ENCODE data around the gene TMTC4. TPM values are rescaled to one million over a fixed set of nuclear protein-coding genes. Genes with fewer than 3 reads are reported as not detected.

The TMTC4 gene
- total RNA-seq, 3 donors from 2014 or later = 16.6 to 28.2 (median 16.8) TPM

GRCh38 chr13:100594255-100594654, 80.3 kb downstream of the TMTC4 start:
- Histone ChIP-seq H3K27ac (no peak overlapping the region), H3K27me3 (no peaks in the 10 kb centered on the region), H3K36me3 (no peaks in the 10 kb centered on the region), H3K4me1 (no peaks in the 10 kb centered on the region), H3K4me3 (no peak overlapping the region), H3K9me3 (no peaks in the 10 kb centered on the region)
- intact Hi-C loops (cut with DNase I; ENCODE audit: low total_unique reads) = no loop called here
- no peak for DNase-seq (ENCODE audit: low spot score in 2 of 2)
- TF ChIP-seq POLR2A (IDR thresholded peaks at IDR 0.05) (no peak), CTCF (IDR thresholded peaks at IDR 0.05) (no peak), POLR2AphosphoS5 (IDR thresholded peaks at IDR 0.05) (no peak)

- H3K27ac ChIP-seq = no peak overlapping the region
- peak overlapping the region in 2 of 3 donors; percentile 75 to 88 for H3K4me3 ChIP-seq
- H3K27me3 ChIP-seq = no peaks in the 10 kb centered on the region
- TF ChIP-seq POLR2AphosphoS5 (IDR thresholded peaks at IDR 0.05) = no peak
- intact Hi-C loops (cut with DNase I; ENCODE audit: low total_unique reads) = no loop called here
- no peaks in the 10 kb centered on the region for H3K4me1 ChIP-seq
- no peak for DNase-seq (ENCODE audit: low spot score in 2 of 2)
- no peaks in the 10 kb centered on the region for H3K9me3 ChIP-seq
- no peaks in the 10 kb centered on the region for H3K36me3 ChIP-seq
Measured at GRCh38 chr13:100589178-100589725, 85.3 kb downstream of the TMTC4 start.

DNA sequence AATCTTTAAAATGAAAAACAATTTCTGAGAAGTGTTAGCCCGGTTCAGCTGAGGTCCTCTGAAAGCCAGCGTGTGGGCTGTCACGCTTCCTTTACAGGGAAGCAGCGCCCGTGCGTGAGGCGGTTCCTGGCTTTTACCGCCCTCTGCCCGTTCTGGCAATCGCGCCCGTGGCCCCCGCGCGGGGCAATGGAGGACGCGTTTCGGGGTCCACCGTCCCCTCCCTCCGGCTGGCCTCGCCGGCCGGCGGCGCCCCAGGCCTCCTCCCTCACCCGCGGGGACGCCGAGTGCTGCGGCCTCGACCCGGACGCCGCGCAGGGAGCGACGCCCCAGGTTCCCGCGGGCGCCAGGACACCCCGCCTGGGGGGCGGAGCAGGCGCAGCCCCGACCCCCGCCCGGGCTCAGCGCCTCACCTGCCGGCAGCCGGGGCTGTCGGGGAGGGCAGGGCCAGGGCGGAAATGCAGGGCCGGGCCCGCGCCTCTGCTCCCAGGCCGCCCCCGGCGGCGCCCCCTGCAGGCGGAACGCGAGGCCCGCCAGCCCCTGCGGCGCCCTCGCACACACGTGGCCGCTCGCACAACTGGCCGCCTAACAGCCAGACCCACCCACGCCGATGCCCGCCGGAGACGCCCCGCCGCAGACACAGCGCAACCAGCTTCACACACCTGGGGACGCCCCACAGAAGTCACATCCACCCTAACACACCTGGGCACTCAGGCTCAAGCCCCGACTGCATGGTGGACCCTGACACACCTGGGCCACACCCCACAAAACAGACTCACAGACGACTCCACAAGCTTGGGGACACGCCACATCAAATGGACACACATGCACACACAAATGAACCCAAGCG, 86.0 kb downstream of the TMTC4 start, which contains the start of gene GGACT:
GGACT (minus strand) TSS at position 459 of the 847 bp plus-strand sequence. CDS start 56,198 bp downstream, outside the sequence.
- Histone ChIP-seq H3K4me3 (peak within 1 kb of the TSS; percentile 57 to 88 (median 75)), H3K9me3 (no peaks in the 10 kb centered on the region), H3K27me3 (no peaks in the 10 kb centered on the region), H3K27ac (peak within 1 kb of the TSS; percentile 67 to 78), H3K36me3 (no peaks in the 10 kb centered on the region), H3K4me1 (no peaks in the 10 kb centered on the region)
- intact Hi-C loops (cut with DNase I; ENCODE audit: low total_unique reads) = no loop called here
- TF ChIP-seq POLR2AphosphoS5 (IDR thresholded peaks at IDR 0.05) (no peak), CTCF (IDR thresholded peaks at IDR 0.05) (peak in 1 of 3 donors; percentile 69), POLR2A (IDR thresholded peaks at IDR 0.05) (no peak)
- peak; percentile 21 to 66 for DNase-seq (ENCODE audit: low spot score in 2 of 2)

DNA sequence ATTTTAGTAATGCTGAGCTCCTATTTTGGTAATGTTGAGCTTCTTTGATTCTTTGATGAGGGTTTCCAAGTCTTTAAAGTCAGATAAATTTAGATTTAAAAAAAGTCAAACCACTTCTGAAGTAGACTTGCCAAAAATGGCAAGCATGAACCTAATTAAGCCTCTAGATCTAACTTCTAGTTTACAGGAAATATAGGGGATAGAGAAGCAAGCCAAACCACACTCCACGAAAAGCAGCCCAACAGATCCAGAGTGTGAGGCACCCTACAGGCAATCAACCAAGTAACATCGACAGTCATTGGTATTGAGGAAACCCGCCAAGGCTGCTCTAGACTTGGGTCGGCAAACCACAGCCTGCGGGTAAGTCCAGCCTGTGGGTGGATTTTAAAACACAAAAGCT, 89.7 kb downstream of the TMTC4 start:
- intact Hi-C loops (cut with DNase I; ENCODE audit: low total_unique reads) = no loop called here
- no peak for DNase-seq (ENCODE audit: low spot score in 2 of 2)
- no peak overlapping the region for H3K27ac ChIP-seq
- H3K36me3 ChIP-seq = no peaks in the 10 kb centered on the region
- no peak overlapping the region for H3K4me3 ChIP-seq
- TF ChIP-seq CTCF (IDR thresholded peaks at IDR 0.05) = no peak
- no peaks in the 10 kb centered on the region for H3K27me3 ChIP-seq
- no peaks in the 10 kb centered on the region for H3K9me3 ChIP-seq
- H3K4me1 ChIP-seq = no peaks in the 10 kb centered on the region

- no peaks in the 10 kb centered on the region for H3K9me3 ChIP-seq
- no peaks in the 10 kb centered on the region for H3K36me3 ChIP-seq
- H3K4me1 ChIP-seq = no peaks in the 10 kb centered on the region
- no peak for DNase-seq (ENCODE audit: low spot score in 2 of 2)
- TF ChIP-seq POLR2AphosphoS5 (IDR thresholded peaks at IDR 0.05) (no peak), CTCF (IDR thresholded peaks at IDR 0.05) (no peak), POLR2A (IDR thresholded peaks at IDR 0.05) (no peak)
- no peak overlapping the region for H3K27ac ChIP-seq
- H3K4me3 ChIP-seq = no peak overlapping the region
- intact Hi-C loops (cut with DNase I; ENCODE audit: low total_unique reads) = no loop called here
- no peaks in the 10 kb centered on the region for H3K27me3 ChIP-seq
Measured at GRCh38 chr13:100581504-100581903, 93.1 kb downstream of the TMTC4 start.

Data from breast epithelium (tissue), 4 donors.